C4-2B (cell line): ENCODE data around the gene ZNF444.

Source experiments
- CTCF ChIP-seq: fragments of 450-650 bp; conservative IDR thresholded peaks from 2 replicates; pipeline ENCODE4 v1.5.1; 2017; ENCODE audit warnings: mild to moderate bottlenecking
- ZFX ChIP-seq: fragments of 450-650 bp; IDR thresholded peaks from 2 replicates; pipeline ENCODE4 v1.6.1; 2017

- TF ChIP-seq CTCF (no peak), ZFX (no peak)
These were observed 4.6 kb downstream of the ZNF444 start for GRCh38 chr19:56145698-56146097.
